ENCODE data around the gene FOXB2. TPM values are rescaled to one million over a fixed set of nuclear protein-coding genes. Genes with fewer than 3 reads are reported as not detected.
"Not testable (repeated sequence)": the region's sequence is repeated elsewhere in the genome, so short reads cannot be mapped to it uniquely, and the experiment has no call there.

FOXB2 gene
- total RNA-seq, result not detected

- ATAC-seq, result peak in 1 of 2 donors; percentile 10
- H3K9me3 ChIP-seq, result no peaks in the 10 kb centered on the region
- peaks cover 97 to 100% (median 97%) of the 10 kb centered on the region in 3 donors for H3K27me3 ChIP-seq
- peak within 1 kb of the TSS; percentile 28 to 50 (median 38) for H3K4me3 ChIP-seq
- H3K27ac ChIP-seq, result no peak within 1 kb of the TSS
- TF ChIP-seq CTCF (IDR thresholded peaks at IDR 0.05 in 4 of 5, conservative IDR thresholded peaks at IDR 0.05 in 1 of 5) (no peak), POLR2A (IDR thresholded peaks at IDR 0.05) (no peak)
- H3K4me1 ChIP-seq, result peaks cover 34 to 41% of the 10 kb centered on the region in 2 donors
- DNase-seq, result no peak
- no peaks in the 10 kb centered on the region for H3K36me3 ChIP-seq
- in situ Hi-C loops (cut with MboI; ENCODE audit: low sequenced_read_pairs in 4 of 4), result no loop called here
- intact Hi-C loops (cut with DNase I; ENCODE audit: low total_unique reads), result no loop called here
Measured at GRCh38 chr9:77019236-77019925, at the start of gene FOXB2. FOXB2 (plus strand) TSS chr9:77019655; CDS start chr9:77019655, 0 bp downstream.

DNA sequence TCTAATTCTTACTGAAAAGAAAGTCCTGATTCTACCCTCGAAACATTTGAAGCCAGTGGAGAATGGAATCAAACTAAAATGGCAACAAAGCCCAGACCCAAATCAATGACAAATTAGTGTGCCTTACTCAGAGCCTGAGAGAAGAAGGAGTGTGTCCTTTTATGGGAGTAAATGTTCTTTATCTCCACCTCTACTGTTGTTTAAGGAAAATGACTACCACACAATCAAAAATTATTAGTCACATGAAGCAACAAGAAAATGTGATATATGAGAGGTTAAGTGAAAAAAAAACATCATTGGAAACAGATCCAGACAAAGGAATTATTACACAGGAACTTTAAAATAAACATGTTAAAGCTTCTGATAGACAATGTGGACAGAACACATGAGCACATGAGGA, 49.7 kb upstream of the FOXB2 start:
- ATAC-seq (no peak), DNase-seq (no peak)
- TF ChIP-seq POLR2A (IDR thresholded peaks at IDR 0.05), result no peak
- no peak for TF ChIP-seq CTCF (IDR thresholded peaks at IDR 0.05 in 4 of 5, conservative IDR thresholded peaks at IDR 0.05 in 1 of 5)
- Histone ChIP-seq H3K4me1 (no peaks in the 10 kb centered on the region), H3K4me3 (no peak overlapping the region), H3K9me3 (no peaks in the 10 kb centered on the region), H3K27me3 (no peaks in the 10 kb centered on the region), H3K27ac (no peak overlapping the region), H3K36me3 (no peaks in the 10 kb centered on the region)
- intact Hi-C loops (cut with DNase I; ENCODE audit: low total_unique reads) (no loop called here), in situ Hi-C loops (cut with MboI; ENCODE audit: low sequenced_read_pairs in 4 of 4) (no loop called here)

DNA sequence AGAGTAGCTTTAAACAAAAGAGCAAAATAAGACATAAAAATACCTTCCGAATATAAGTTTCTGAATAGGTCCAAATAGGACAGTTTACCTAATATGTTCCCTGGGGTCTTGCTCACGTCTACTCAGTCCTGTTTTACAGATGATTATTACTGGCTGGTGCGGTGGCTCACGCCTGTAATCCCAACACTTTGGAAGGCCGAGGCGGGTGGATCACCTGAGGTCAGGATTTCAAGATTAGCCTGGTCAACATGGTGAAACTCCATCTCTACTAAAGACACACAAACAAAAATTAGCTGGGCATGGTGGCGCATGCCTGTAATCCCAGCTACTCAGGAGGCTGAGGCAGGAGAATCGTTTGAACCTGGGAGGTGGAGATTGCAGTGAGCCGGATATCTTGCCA, 40.6 kb upstream of the FOXB2 start:
- H3K4me3 ChIP-seq; intact Hi-C loops (cut with DNase I; ENCODE audit: low total_unique reads); H3K27me3 ChIP-seq; DNase-seq; H3K27ac ChIP-seq; H3K9me3 ChIP-seq; H3K36me3 ChIP-seq; ATAC-seq; H3K4me1 ChIP-seq: not testable (repeated sequence)
- in situ Hi-C loops (cut with MboI; ENCODE audit: low sequenced_read_pairs in 4 of 4), result loop anchor here in 1 of 4 donors (25.0 kb wide), 1 partner anchor 167 kb away; no protein-coding TSS in a partner anchor

- H3K4me1 ChIP-seq, result no peaks in the 10 kb centered on the region
- no peak for TF ChIP-seq POLR2A (IDR thresholded peaks at IDR 0.05)
- TF ChIP-seq CTCF (IDR thresholded peaks at IDR 0.05 in 4 of 5, conservative IDR thresholded peaks at IDR 0.05 in 1 of 5), result no peak
- in situ Hi-C loops (cut with MboI; ENCODE audit: low sequenced_read_pairs in 4 of 4) (loop anchor here in 2 of 4 donors (10.0 to 25.0 kb wide), 2 partner anchors 166 to 168 kb away; no protein-coding TSS in a partner anchor), intact Hi-C loops (cut with DNase I; ENCODE audit: low total_unique reads) (no loop called here)
- ATAC-seq (no peak), DNase-seq (no peak)
- no peaks in the 10 kb centered on the region for H3K9me3 ChIP-seq
- peaks cover 0 to 8% (median 4%) of the 10 kb centered on the region in 3 donors for H3K27me3 ChIP-seq
- H3K27ac ChIP-seq, result no peak overlapping the region
- no peaks in the 10 kb centered on the region for H3K36me3 ChIP-seq
- H3K4me3 ChIP-seq, result no peak overlapping the region
Measured at GRCh38 chr9:76980566-76980965, 38.9 kb upstream of the FOXB2 start.

GRCh38 chr9:76984486-76984885, 35.0 kb upstream of the FOXB2 start:
- no peaks in the 10 kb centered on the region for H3K4me1 ChIP-seq

More at GRCh38 chr9:76984486-76984885, 35.0 kb upstream of the FOXB2 start:
- ATAC-seq (no peak), DNase-seq (no peak)
- in situ Hi-C loops (cut with MboI; ENCODE audit: low sequenced_read_pairs in 4 of 4), result loop anchor here in 2 of 4 donors (10.0 to 25.0 kb wide), 2 partner anchors 170 to 172 kb away; no protein-coding TSS in a partner anchor
- H3K27ac ChIP-seq, result no peak overlapping the region
- H3K36me3 ChIP-seq, result no peaks in the 10 kb centered on the region
- no peak overlapping the region for H3K4me3 ChIP-seq
- intact Hi-C loops (cut with DNase I; ENCODE audit: low total_unique reads), result no loop called here
- no peaks in the 10 kb centered on the region for H3K9me3 ChIP-seq
- H3K27me3 ChIP-seq, result peaks cover 0 to 4% (median 3%) of the 10 kb centered on the region in 3 donors
- TF ChIP-seq CTCF (IDR thresholded peaks at IDR 0.05 in 4 of 5, conservative IDR thresholded peaks at IDR 0.05 in 1 of 5) (no peak), POLR2A (IDR thresholded peaks at IDR 0.05) (no peak)

Data from gastrocnemius medialis (tissue), 4 donors.